ENCODE measurements around the gene SLIT3. TPM values are rescaled to one million over a fixed set of nuclear protein-coding genes. Genes with fewer than 3 reads are reported as not detected.
"Not testable (repeated sequence)": the region's sequence is repeated elsewhere in the genome, so short reads cannot be mapped to it uniquely, and the experiment has no call there.

SLIT3 gene
- polyA plus RNA-seq, 4 donors, result 44.8 to 57.0 (median 49.6) TPM

- DNase-seq (ENCODE audit: low read depth in 4 of 4, low spot score in 2 of 4), result no peak
Measured at GRCh38 chr5:168642019-168642418, 658.9 kb downstream of the SLIT3 start.

DNA sequence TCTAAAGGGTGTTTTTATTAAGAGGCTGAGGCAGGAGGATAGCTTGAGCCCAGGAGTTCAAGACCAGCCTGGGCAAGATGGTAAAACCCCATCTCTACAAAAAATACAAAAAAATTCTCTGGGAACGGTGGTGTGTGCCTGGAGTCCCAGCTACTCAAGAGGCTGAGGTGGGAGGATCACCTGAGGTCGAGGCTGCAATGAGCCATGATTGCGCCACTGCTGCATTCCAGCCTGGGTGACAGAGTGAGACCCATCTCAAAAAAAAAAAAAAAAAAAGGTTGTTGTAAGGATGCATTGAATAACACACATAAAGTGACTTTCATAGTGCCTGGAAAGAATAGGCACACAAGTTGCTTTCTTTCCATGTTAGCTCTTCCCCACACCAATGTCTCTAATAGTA, 662.1 kb downstream of the SLIT3 start:
- not testable (repeated sequence) for DNase-seq (ENCODE audit: low read depth in 4 of 4, low spot score in 2 of 4)

GRCh38 chr5:168637793-168638192, 663.1 kb downstream of the SLIT3 start:
- DNase-seq (ENCODE audit: low read depth in 4 of 4, low spot score in 2 of 4), result no peak

DNA sequence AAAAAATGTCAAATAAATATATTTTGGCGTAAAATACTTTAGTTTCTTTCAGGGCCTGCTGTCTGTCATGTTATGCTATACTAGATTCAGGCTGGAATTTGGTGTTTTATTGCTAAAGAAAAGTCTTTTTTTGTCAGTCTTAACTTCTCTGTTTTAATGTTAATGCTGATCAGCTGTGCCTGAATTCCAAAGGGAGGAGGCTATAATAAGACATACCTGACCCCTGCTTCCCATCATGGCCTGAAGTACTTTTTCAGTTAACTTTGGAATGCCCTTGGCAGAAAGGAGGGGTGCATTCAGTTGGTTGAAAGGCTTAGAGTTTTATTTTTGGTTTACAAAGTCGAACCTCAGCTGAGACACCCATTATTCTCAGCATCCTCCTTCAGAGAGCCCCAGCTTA, 663.7 kb downstream of the SLIT3 start:
- DNase-seq (ENCODE audit: low read depth in 4 of 4, low spot score in 2 of 4), result no peak

DNA sequence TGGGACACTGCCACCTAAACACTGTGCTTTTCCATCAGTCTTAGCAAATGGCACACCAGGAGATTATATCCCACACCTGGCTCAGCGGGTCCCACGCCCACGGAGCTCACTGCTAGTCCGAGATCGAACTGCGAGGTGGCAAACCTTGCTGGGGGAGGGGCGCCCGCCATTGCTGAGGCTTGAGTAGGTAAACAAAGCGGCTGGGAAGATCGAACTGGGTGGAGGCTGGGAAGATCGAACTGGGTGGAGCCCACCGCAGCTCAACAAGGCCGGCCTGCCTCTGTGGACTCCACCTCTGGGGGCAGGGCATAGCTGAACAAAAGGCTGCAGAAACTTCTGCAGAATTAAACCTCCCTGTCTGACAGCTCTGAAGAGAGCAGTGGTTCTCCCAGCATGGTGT, 670.0 kb downstream of the SLIT3 start:
- not testable (repeated sequence) for DNase-seq (ENCODE audit: low read depth in 4 of 4, low spot score in 2 of 4)

DNA sequence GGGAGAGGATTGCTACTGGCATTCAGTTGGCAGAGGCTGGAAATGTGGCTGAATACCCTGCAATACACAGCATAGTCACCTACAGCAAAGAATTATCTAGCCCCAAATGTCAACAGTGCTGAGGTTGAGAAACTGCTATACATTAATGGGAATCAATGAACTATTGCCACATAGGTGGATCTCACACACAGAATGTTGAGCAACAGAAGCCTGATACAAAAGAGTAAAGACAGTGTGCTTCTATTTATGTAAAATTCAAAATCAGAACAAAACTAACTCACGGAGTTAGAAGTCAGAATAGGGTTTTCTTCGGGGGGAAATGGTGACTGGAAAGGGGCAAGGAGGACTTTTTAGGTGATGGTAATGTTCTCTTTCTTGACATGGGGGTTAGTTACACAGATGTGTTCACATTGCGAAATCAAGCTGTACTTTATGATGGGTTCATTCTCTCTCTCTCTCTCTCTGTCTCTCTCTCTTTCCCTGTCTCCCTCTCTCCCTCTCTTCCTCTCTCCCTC, 676.0 kb downstream of the SLIT3 start:
- no peak for DNase-seq (ENCODE audit: low read depth in 4 of 4, low spot score in 2 of 4)

DNA sequence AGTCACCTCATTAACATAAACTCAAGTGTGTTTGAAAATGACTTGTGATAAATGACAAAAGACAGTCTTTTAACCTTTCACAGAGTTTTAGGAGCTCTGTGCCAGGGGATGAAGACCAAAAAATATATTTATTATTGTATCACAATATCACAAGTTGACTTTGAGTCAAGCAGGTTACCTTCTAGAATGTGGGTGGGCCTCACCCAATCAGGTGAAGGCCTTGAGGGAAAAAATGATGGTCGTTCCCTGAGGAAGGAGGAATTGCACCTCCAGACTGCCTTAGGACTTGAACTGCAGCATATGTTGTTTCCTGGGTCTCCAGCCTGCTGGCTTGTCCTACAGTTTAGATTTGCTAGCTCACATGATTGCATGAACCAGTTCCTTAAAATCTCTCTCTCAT, 680.1 kb downstream of the SLIT3 start:
- no peak for DNase-seq (ENCODE audit: low read depth in 4 of 4, low spot score in 2 of 4)

DNA sequence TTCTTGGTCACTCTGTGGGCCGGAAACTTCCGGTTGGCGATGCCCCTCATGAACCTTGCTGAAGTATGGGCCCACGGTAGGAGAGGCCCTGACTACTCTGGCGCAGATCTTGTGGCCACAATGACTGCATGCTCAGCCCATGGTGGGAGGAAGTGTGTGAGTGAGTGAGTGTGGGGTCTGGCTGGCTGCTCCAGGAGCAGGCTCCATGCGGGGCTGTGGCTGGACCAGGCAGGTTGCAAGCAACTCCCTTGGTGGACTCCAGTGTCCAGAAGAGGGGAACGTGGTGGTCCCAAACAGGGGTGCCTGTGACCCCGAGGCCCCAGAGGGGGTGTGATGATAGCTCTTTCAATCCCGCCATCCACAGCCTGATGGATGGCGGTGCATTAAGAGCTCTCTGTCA, 686.3 kb downstream of the SLIT3 start:
- DNase-seq (ENCODE audit: low read depth in 4 of 4, low spot score in 2 of 4), result no peak

GRCh38 chr5:168613996-168614395, 686.9 kb downstream of the SLIT3 start:
- no peak for DNase-seq (ENCODE audit: low read depth in 4 of 4, low spot score in 2 of 4)

- no peak for DNase-seq (ENCODE audit: low read depth in 4 of 4, low spot score in 2 of 4)
Measured at GRCh38 chr5:168613396-168613795, 687.5 kb downstream of the SLIT3 start.

DNA sequence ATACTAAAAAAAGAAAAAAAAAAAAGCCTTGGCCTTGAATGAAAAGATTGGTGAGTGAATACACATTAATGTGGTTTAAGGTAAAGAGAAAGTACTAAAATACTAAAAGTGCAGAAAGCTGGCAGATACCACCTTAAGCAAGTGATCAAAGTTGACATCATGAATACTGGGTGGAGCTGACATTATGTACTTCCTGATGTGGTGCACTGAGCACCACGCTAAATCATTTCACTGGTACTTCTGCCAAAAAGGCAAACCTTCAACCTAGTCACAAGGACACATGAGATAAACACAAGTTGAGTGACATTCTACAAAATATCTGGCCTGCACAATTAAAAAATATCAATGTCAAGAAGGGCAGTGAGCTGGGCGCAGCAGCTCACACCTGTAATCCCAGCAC, 687.9 kb downstream of the SLIT3 start:
- DNase-seq (ENCODE audit: low read depth in 4 of 4, low spot score in 2 of 4), result no peak

DNA sequence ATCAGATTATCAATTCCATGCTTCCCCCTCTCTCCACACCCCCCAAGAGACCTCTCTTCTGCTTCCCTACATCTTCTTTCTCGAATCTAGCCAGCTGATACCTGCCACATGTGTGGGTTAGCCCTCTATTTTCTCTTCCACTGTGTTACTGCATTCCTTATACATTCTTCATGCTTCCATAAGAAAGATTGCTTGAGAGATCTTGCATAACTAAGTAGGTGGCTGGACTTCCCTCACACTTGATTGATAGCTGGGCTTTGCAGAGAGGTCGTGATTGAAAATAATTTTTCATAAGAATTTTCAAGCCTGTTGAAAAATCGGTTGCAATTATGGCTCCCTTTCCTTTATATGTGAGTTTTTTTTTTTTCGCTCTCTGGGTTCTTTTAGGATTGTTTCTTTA, 688.8 kb downstream of the SLIT3 start:
- DNase-seq (ENCODE audit: low read depth in 4 of 4, low spot score in 2 of 4), result no peak
